Hair follicle dermal papilla cell (primary cell): ENCODE results near the gene TCF7L1. TPM values are rescaled to one million over a fixed set of nuclear protein-coding genes. Genes with fewer than 3 reads are reported as not detected.

ENCODE experiments used
- small RNA-seq: library from RNA; depleted of rRNA; stranded (forward); fragments of <200 nt; gene quantifications from one replicate; pipeline ENCODE3, GENCODE V24; 2012
- total RNA-seq: library from RNA; depleted of rRNA; stranded (reverse); fragments of >200 nt; gene quantifications from 2 replicates; pipeline ENCODE4 v1.2.3, GENCODE V29; 2012

Gene TCF7L1
- 5.1 and 5.2 TPM in 2 replicates for total RNA-seq

GRCh38 chr2:85132834-85133637 is at the start of gene TCF7L1:
Gene TCF7L1, plus strand, starts transcription at chr2:85133392. Its CDS starts 293 bp downstream, at chr2:85133685.

GRCh38 chr2:85327822-85328617 is 194.8 kb downstream of the TCF7L1 start, which contains the start of gene TGOLN2:
Gene TGOLN2, minus strand, starts transcription at chr2:85327989. Its CDS starts 27 bp downstream, at chr2:85327962.

GRCh38 chr2:85354286-85355072 is 221.3 kb downstream of the TCF7L1 start, which contains the start of the genes ELMOD3 and RETSAT:
Gene ELMOD3, plus strand, starts transcription at chr2:85354769. Its CDS starts 2,430 bp downstream, at chr2:85357199.
Gene RETSAT, minus strand, starts transcription at chr2:85354528. Its CDS starts 21 bp downstream, at chr2:85354507.

Small RNA genes within 50 kb of the gene (small RNA-seq; reads per million reads assigned to genes)
- gene AC093162.1 (not detected), gene RF00019 (not detected), gene RNU6-674P (not detected)

Other genes with a start within 250 kb of the TCF7L1 start
- 1,781 and 3,238 TPM in 2 replicates for gene TMSB10, start 227.7 kb upstream of the TCF7L1 start, total RNA-seq
- 61.2 and 71.4 TPM in 2 replicates for gene KCMF1, start 162.2 kb upstream of the TCF7L1 start, total RNA-seq
- 134 and 142 TPM in 2 replicates for gene TGOLN2, start 194.6 kb downstream of the TCF7L1 start, total RNA-seq
- gene RETSAT, start 221.1 kb downstream of the TCF7L1 start, total RNA-seq: 48.3 and 51.9 TPM in 2 replicates
- gene ELMOD3, start 221.4 kb downstream of the TCF7L1 start, total RNA-seq: 15.3 and 23.2 TPM in 2 replicates